ENCODE data around the gene FBLN7. TPM values are rescaled to one million over a fixed set of nuclear protein-coding genes. Genes with fewer than 3 reads are reported as not detected.

The FBLN7 gene
- polyA plus RNA-seq, 1 experiment: 3.7 TPM

- Histone ChIP-seq H3K36me3 (ENCODE audit: control insufficient read depth, insufficient read depth, low read length) (peaks cover 7% of the 10 kb centered on the region), H3K27me3 (ENCODE audit: control insufficient read depth, insufficient read depth, low read length) (no peaks in the 10 kb centered on the region), H3K4me3 (ENCODE audit: low read depth, low read length) (no peak overlapping the region)
- ChIA-PET POLR2A (no interaction called here), CTCF (no interaction called here)
- DNase-seq (ENCODE audit: low read depth): no peak
- no peak for TF ChIP-seq CTCF (IDR thresholded peaks at IDR 0.05; ENCODE audit: insufficient read depth, low read depth, low read length)
Observed at GRCh38 chr2:112118148-112118547, 20.0 kb upstream of the FBLN7 start.

GRCh38 chr2:112121682-112122254 lies 16.4 kb upstream of the FBLN7 start:
- no peaks in the 10 kb centered on the region for H3K27me3 ChIP-seq (ENCODE audit: control insufficient read depth, insufficient read depth, low read length)
- DNase-seq (ENCODE audit: low read depth): no peak
- no peak overlapping the region for H3K4me3 ChIP-seq (ENCODE audit: low read depth, low read length)
- ChIA-PET POLR2A (interaction anchor here (0.6 kb wide), 1 partner anchor 25 kb away, joined by 6 read pairs; no protein-coding TSS in a partner anchor), CTCF (interaction anchor here (0.7 to 2.8 kb wide), 14 partner anchors 10 to 318 kb away, joined by 3 to 16 read pairs (median 4); no protein-coding TSS in a partner anchor)
- H3K36me3 ChIP-seq (ENCODE audit: control insufficient read depth, insufficient read depth, low read length): peaks cover 3% of the 10 kb centered on the region
- TF ChIP-seq CTCF (IDR thresholded peaks at IDR 0.05; ENCODE audit: insufficient read depth, low read depth, low read length): peak; percentile 61

- DNase-seq (ENCODE audit: low read depth): no peak
- TF ChIP-seq CTCF (IDR thresholded peaks at IDR 0.05; ENCODE audit: insufficient read depth, low read depth, low read length): no peak
- ChIA-PET POLR2A (no interaction called here), CTCF (no interaction called here)
- no peak overlapping the region for H3K4me3 ChIP-seq (ENCODE audit: low read depth, low read length)
- no peaks in the 10 kb centered on the region for H3K27me3 ChIP-seq (ENCODE audit: control insufficient read depth, insufficient read depth, low read length)
- H3K36me3 ChIP-seq (ENCODE audit: control insufficient read depth, insufficient read depth, low read length): no peaks in the 10 kb centered on the region
Observed at GRCh38 chr2:112129060-112129459, 9.1 kb upstream of the FBLN7 start.

GRCh38 chr2:112133344-112133743 lies 4.8 kb upstream of the FBLN7 start:
- no peak for DNase-seq (ENCODE audit: low read depth)
- POLR2A ChIA-PET: no interaction called here
- CTCF ChIA-PET: interaction anchor here (2.4 kb wide), 1 partner anchor 11 kb away, joined by 11 read pairs; no protein-coding TSS in a partner anchor
- Histone ChIP-seq H3K27me3 (ENCODE audit: control insufficient read depth, insufficient read depth, low read length) (no peaks in the 10 kb centered on the region), H3K4me3 (ENCODE audit: low read depth, low read length) (no peak overlapping the region), H3K36me3 (ENCODE audit: control insufficient read depth, insufficient read depth, low read length) (no peaks in the 10 kb centered on the region)
- no peak for TF ChIP-seq CTCF (IDR thresholded peaks at IDR 0.05; ENCODE audit: insufficient read depth, low read depth, low read length)

GRCh38 chr2:112134120-112134519 lies 4.1 kb upstream of the FBLN7 start:
- Histone ChIP-seq H3K27me3 (ENCODE audit: control insufficient read depth, insufficient read depth, low read length) (no peaks in the 10 kb centered on the region), H3K36me3 (ENCODE audit: control insufficient read depth, insufficient read depth, low read length) (no peaks in the 10 kb centered on the region), H3K4me3 (ENCODE audit: low read depth, low read length) (no peak overlapping the region)
- ChIA-PET CTCF (interaction anchor here (1.1 to 2.4 kb wide), 2 partner anchors 12 to 24 kb away, joined by 3 to 11 read pairs; no protein-coding TSS in a partner anchor), POLR2A (interaction anchor here (0.5 kb wide), 2 partner anchors 209 to 628 kb away, joined by 3 to 4 read pairs; no protein-coding TSS in a partner anchor)
- no peak for TF ChIP-seq CTCF (IDR thresholded peaks at IDR 0.05; ENCODE audit: insufficient read depth, low read depth, low read length)
- no peak for DNase-seq (ENCODE audit: low read depth)
